GM19193 (cell line): ENCODE measurements around the gene MEX3A.
A peak's percentile ranks its signal among the peaks of the same experiment; 100 is the strongest.

ENCODE experiments used
- POLR2A ChIP-seq: IDR thresholded peaks from 4 replicates; pipeline ENCODE4 v1.6.1; 2011; ENCODE audit not compliant: insufficient read depth, insufficient read length; ENCODE audit errors: extremely low read depth

MEX3A gene

GRCh38 chr1:156082309-156083091, at the start of gene MEX3A:
Gene MEX3A, minus strand, starts transcription at chr1:156082465. Its CDS starts 467 bp downstream, at chr1:156081998.
- no peak for TF ChIP-seq POLR2A

- TF ChIP-seq POLR2A: no peak
These were observed 48.3 kb upstream of the MEX3A start for GRCh38 chr1:156130578-156130942.

GRCh38 chr1:156129687-156130577, 47.7 kb upstream of the MEX3A start:
- TF ChIP-seq POLR2A: no peak

GRCh38 chr1:156128654-156129597, 46.7 kb upstream of the MEX3A start:
- TF ChIP-seq POLR2A: no peak

GRCh38 chr1:156128308-156128653, 46.0 kb upstream of the MEX3A start:
- TF ChIP-seq POLR2A: no peak

GRCh38 chr1:156126630-156127534, 44.6 kb upstream of the MEX3A start:
- no peak for TF ChIP-seq POLR2A

- peak; percentile 41 for TF ChIP-seq POLR2A
These were observed 43.9 kb upstream of the MEX3A start for GRCh38 chr1:156126043-156126629.

- TF ChIP-seq POLR2A: peak; percentile 45
These were observed 42.6 kb upstream of the MEX3A start for GRCh38 chr1:156124557-156125483.

GRCh38 chr1:156123356-156124196, 41.3 kb upstream of the MEX3A start:
- peak; percentile 19 for TF ChIP-seq POLR2A

- TF ChIP-seq POLR2A: no peak
These were observed 40.5 kb upstream of the MEX3A start for GRCh38 chr1:156122519-156123355.

- no peak for TF ChIP-seq POLR2A
These were observed 39.8 kb upstream of the MEX3A start for GRCh38 chr1:156122086-156122485.
